ENCODE measurements around the gene PDGFRB. TPM values are rescaled to one million over a fixed set of nuclear protein-coding genes. Genes with fewer than 3 reads are reported as not detected.
A peak's percentile ranks its signal among the peaks of the same experiment; 100 is the strongest.

The PDGFRB gene
- total RNA-seq, 2 donors from 2014 or later, result 24.1 to 34.2 TPM

DNA sequence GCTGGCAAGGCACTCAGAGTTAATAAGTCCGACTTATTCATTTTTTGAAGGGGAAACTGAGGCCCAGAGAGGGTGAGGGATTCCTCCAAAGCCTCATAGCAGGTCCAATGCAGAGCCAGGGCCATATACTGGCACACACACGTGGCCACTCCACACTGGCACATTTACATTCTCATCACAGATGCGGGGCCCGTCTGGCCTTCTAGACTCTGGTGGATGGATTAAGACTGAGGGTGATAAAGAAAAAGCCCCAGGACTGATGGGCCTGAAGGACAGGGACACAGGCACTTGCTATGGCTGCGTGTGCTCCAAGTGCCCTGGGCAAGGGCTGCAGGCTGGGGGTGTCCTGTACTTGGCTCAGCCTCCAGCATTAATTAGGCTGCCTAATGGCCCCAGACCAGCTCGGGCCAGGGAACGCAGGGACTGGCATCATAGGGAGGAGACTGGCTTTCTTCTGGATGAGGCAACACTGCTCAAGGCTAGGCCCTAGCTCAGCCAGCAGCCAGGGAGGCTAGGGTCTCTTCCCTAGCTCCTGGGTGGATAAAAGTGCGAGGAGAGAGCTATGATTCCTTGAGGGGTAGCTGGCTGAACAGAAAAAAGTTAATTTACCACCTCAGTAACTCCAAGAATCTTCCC, 40.8 kb downstream of the PDGFRB start:
- intact Hi-C loops (cut with DNase I), result no loop called here
- H3K27me3 ChIP-seq, result no peaks in the 10 kb centered on the region
- ATAC-seq, result no peak
- no peaks in the 10 kb centered on the region for H3K4me1 ChIP-seq
- H3K27ac ChIP-seq, result no peak overlapping the region
- H3K36me3 ChIP-seq (replicated peaks in 1 of 2; ENCODE audit: insufficient read depth in 1 of 2, low read depth in 2 of 2), result no peaks in the 10 kb centered on the region
- WGBS, 2 donors, result 79 to 83% methylated on average over 6 to 8 of the region's 8 CpGs
- no peak overlapping the region for H3K4me3 ChIP-seq
- DNase-seq, result no peak
- TF ChIP-seq, protein P1, sequence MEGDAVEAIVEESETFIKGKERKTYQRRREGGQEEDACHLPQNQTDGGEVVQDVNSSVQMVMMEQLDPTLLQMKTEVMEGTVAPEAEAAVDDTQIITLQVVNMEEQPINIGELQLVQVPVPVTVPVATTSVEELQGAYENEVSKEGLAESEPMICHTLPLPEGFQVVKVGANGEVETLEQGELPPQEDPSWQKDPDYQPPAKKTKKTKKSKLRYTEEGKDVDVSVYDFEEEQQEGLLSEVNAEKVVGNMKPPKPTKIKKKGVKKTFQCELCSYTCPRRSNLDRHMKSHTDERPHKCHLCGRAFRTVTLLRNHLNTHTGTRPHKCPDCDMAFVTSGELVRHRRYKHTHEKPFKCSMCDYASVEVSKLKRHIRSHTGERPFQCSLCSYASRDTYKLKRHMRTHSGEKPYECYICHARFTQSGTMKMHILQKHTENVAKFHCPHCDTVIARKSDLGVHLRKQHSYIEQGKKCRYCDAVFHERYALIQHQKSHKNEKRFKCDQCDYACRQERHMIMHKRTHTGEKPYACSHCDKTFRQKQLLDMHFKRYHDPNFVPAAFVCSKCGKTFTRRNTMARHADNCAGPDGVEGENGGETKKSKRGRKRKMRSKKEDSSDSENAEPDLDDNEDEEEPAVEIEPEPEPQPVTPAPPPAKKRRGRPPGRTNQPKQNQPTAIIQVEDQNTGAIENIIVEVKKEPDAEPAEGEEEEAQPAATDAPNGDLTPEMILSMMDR (IDR thresholded peaks at IDR 0.05), result no peak
- no peak for TF ChIP-seq POLR2A (IDR thresholded peaks at IDR 0.05)
- H3K9me3 ChIP-seq, result no peaks in the 10 kb centered on the region

DNA sequence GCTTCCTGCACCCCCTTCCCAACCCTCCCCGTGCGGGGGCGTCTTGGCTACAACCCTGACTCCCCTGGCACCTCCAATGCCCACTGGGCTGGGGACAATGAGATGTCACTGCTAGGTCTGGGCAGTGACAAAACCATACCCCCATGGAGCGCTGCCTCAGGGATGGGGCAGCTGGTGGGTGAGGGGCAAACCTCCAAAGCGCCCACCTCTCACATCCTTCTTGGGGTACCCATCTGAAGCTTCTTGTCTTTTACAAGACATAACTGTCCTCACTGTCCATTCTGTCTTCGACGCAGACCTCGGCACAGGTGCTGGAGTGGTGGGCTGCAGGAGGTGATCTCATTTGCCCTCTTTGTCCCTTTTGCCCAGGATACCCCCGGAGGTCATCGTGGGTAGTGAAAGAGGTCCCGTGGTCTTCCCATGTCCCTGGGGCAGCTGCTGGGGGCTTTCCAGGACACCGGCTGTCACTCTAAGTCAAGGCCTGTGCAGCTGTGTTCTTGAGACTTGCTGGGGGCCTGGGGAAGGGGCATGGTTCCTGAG, 41.5 kb downstream of the PDGFRB start:
- DNase-seq, result peak in 1 of 4 donors; percentile 3
- no peak overlapping the region for H3K27ac ChIP-seq

DNA sequence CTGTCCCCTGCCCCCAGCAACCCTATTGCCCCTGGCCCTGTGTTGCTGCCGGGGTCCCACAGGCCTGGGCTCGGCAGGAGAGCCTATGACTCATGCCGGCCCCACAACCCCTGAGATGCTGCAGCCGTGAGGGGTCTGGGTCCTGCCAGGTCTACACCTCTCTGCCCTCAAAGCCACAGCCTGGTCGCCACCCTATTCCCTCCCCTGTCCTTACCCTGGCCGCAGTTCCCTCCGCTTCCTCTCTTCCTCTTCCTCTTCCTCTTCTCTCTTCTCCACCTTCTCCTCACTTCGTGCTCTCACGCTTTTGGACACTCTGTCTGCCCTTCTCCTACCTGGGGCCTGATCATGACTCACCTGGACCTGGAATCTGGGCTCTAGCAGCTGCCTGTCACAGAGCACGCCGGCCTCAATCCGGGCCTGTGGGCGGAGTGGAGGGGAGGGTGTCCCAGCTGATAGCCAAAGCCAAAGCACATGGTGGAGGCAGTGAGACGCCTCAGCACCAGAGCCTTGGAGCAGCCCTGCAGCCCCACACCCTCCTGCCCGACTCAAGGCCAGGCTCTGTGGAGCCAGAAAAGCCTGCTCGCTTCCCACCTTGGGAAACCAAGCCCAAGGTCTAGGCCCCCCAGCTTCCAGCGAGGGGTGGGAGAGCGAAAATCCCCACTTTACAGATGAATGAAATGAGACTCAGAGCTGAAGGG, 42.4 kb downstream of the PDGFRB start:
- intact Hi-C loops (cut with DNase I), result no loop called here
- Histone ChIP-seq H3K9me3 (no peaks in the 10 kb centered on the region), H3K27me3 (no peaks in the 10 kb centered on the region), H3K4me3 (no peak overlapping the region), H3K4me1 (no peaks in the 10 kb centered on the region), H3K27ac (peak overlapping the region in 1 of 4 donors; percentile 13), H3K36me3 (replicated peaks in 1 of 2; ENCODE audit: insufficient read depth in 1 of 2, low read depth in 2 of 2) (no peaks in the 10 kb centered on the region)
- 54 to 57% methylated on average over 16 to 18 of the region's 18 CpGs for WGBS, 2 donors
- DNase-seq (no peak), ATAC-seq (no peak)
- TF ChIP-seq POLR2A (IDR thresholded peaks at IDR 0.05), result no peak
- TF ChIP-seq, protein P1 (IDR thresholded peaks at IDR 0.05), result no peak

More for the DNA sequence above, 41.5 kb downstream of the PDGFRB start:
- H3K4me3 ChIP-seq, result no peak overlapping the region
- no peak for ATAC-seq
- no peaks in the 10 kb centered on the region for H3K9me3 ChIP-seq
- 79 to 89% methylated on average over 11 to 12 of the region's 12 CpGs for WGBS, 2 donors
- intact Hi-C loops (cut with DNase I), result no loop called here
- no peaks in the 10 kb centered on the region for H3K4me1 ChIP-seq
- no peaks in the 10 kb centered on the region for H3K27me3 ChIP-seq
- no peaks in the 10 kb centered on the region for H3K36me3 ChIP-seq (replicated peaks in 1 of 2; ENCODE audit: insufficient read depth in 1 of 2, low read depth in 2 of 2)
- TF ChIP-seq POLR2A (IDR thresholded peaks at IDR 0.05), result no peak
- TF ChIP-seq, protein P1 (IDR thresholded peaks at IDR 0.05), result no peak

DNA sequence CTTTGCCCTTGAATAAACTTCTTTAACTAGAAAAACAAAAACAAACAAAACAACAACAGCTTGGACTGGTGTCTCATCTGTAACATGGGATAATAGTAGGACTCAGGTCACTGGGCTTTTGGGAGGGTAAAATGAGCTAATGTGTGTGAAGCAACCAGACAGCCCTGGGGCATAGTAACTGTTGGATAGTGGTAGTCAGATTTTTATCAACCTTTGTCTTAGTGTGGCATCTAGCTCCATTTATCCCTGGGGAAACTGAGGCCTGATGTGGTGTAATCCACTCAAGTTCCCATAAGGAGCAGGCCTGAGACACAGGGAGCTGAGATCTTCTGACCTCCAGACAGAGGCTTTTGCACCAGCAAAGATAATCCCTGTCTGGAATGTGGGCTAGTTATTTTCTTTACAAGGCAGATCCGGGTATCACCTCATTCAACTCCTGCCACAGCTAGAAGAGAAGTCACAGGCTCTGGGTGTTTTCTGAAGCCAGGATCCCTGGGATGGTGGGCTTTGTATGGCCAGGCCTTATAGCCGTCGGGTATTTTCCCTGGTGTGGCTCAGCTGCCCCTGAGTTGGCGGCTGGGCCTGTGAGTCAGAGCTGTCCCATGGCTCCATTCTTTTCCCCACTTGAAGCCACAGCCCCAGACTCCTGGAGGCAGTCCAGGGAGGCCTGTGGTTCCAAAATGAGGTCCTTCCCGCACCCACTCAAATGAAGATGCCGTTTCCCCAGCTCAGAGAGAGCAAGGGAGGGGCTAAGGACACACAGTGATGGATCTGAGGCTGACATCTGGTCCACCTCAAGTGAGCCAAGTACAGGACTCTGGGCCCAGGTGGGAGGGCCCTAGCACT, 43.2 kb downstream of the PDGFRB start:
- TF ChIP-seq, protein P1 (IDR thresholded peaks at IDR 0.05), result no peak
- no peak for TF ChIP-seq POLR2A (IDR thresholded peaks at IDR 0.05)
- Histone ChIP-seq H3K9me3 (no peaks in the 10 kb centered on the region), H3K4me3 (no peak overlapping the region), H3K4me1 (no peaks in the 10 kb centered on the region), H3K27ac (peak overlapping the region in 1 of 4 donors; percentile 13), H3K27me3 (no peaks in the 10 kb centered on the region), H3K36me3 (replicated peaks in 1 of 2; ENCODE audit: insufficient read depth in 1 of 2, low read depth in 2 of 2) (no peaks in the 10 kb centered on the region)
- peak; percentile 47 for ATAC-seq
- 74% methylated on average over 6 of the region's 6 CpGs; no CpG with 5 or more reads in 1 of the 2 donors for WGBS, 2 donors
- peak in 2 of 4 donors; percentile 29 to 56 for DNase-seq
- intact Hi-C loops (cut with DNase I), result no loop called here

Data from body of pancreas (tissue), 4 donors.